ENCODE measurements around the gene CASZ1.

The CASZ1 gene

GRCh38 chr1:10825592-10825991 is 29.1 kb upstream of the CASZ1 start:
- H3K27me3 ChIP-seq (ENCODE audit: insufficient read depth, poor library complexity, severe bottlenecking): peaks cover 5% of the 10 kb centered on the region
- DNase-seq (ENCODE audit: low read depth in 1 of 2, low spot score in 1 of 2): no peak
- H3K4me3 ChIP-seq (replicated peaks; ENCODE audit: insufficient read depth, low read length): no peak overlapping the region
- no peak overlapping the region for H3K27ac ChIP-seq (replicated peaks)
- TF ChIP-seq SPI1 (IDR thresholded peaks at IDR 0.05; ENCODE audit: borderline replicate concordance, low read depth) (no peak), POLR2AphosphoS5 (IDR thresholded peaks at IDR 0.05; ENCODE audit: low read depth) (no peak), CTCF (IDR thresholded peaks at IDR 0.05; ENCODE audit: insufficient read depth, low read length) (no peak), REST (IDR thresholded peaks at IDR 0.05; ENCODE audit: insufficient replicate concordance, low read depth) (no peak)

GRCh38 chr1:10824821-10825540 is 28.5 kb upstream of the CASZ1 start:
- H3K27me3 ChIP-seq (ENCODE audit: insufficient read depth, poor library complexity, severe bottlenecking): peaks cover 5% of the 10 kb centered on the region
- H3K27ac ChIP-seq (replicated peaks): no peak overlapping the region
- no peak overlapping the region for H3K4me3 ChIP-seq (replicated peaks; ENCODE audit: insufficient read depth, low read length)
- TF ChIP-seq REST (IDR thresholded peaks at IDR 0.05; ENCODE audit: insufficient replicate concordance, low read depth) (no peak), SPI1 (IDR thresholded peaks at IDR 0.05; ENCODE audit: borderline replicate concordance, low read depth) (no peak)
- no peak for DNase-seq (ENCODE audit: low read depth in 1 of 2, low spot score in 1 of 2)

GRCh38 chr1:10823000-10823401 is 26.6 kb upstream of the CASZ1 start:
- TF ChIP-seq SPI1 (IDR thresholded peaks at IDR 0.05; ENCODE audit: borderline replicate concordance, low read depth): no peak
- TF ChIP-seq POLR2AphosphoS5 (IDR thresholded peaks at IDR 0.05; ENCODE audit: low read depth): no peak
- TF ChIP-seq CTCF (IDR thresholded peaks at IDR 0.05; ENCODE audit: insufficient read depth, low read length): no peak
- no peak for TF ChIP-seq REST (IDR thresholded peaks at IDR 0.05; ENCODE audit: insufficient replicate concordance, low read depth)
- no peak for TF ChIP-seq GABPA (IDR thresholded peaks at IDR 0.05; ENCODE audit: low read depth)
- Histone ChIP-seq H3K4me3 (replicated peaks; ENCODE audit: insufficient read depth, low read length) (no peak overlapping the region), H3K27me3 (ENCODE audit: insufficient read depth, poor library complexity, severe bottlenecking) (peaks cover 5% of the 10 kb centered on the region), H3K27ac (replicated peaks) (no peak overlapping the region)
- DNase-seq (ENCODE audit: low read depth in 1 of 2, low spot score in 1 of 2): no peak
